Mammary epithelial cell (primary cell): Measurements from ENCODE around the gene HSD17B12.

Experiments used
- CTCF ChIP-seq, 2 donors: IDR thresholded peaks in 1 of 2; conservative IDR thresholded peaks in 1 of 2; 2 replicates each; pipeline ENCODE4 v1.5.1; 2011 to 2012; ENCODE audit warnings: inconsistent platforms in 2 of 2, low read length in 2 of 2, mild to moderate bottlenecking in 2 of 2, control low read depth in 1 of 2, low read depth in 1 of 2; ENCODE audit not compliant: insufficient read depth in 1 of 2; ENCODE audit errors: extremely low read depth in 1 of 2
- EZH2 ChIP-seq: IDR thresholded peaks from 2 replicates; pipeline ENCODE4 v1.6.1; 2012; ENCODE audit warnings: low read length, inconsistent platforms, borderline replicate concordance

DNA sequence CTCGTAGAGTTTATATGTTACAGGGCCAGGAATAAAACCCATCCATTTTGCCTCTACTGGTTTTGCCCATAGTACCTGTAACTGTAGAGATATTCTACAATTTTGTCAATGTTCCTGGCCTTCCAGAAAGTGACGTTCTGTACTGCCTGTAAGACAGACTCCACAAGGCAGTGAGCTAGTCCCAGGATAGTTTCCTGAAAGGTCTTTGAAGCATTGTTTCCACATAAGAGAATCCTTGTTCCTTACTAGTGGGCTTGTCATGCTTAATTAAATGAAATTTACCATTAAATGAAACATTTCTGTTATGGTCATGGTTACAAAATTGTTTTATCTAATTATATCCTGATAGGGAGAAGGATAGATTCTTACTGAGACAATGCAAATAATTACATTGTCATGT, 80.4 kb downstream of the HSD17B12 start:
- TF ChIP-seq CTCF (conservative IDR thresholded peaks at IDR 0.05 in 1 of 2, IDR thresholded peaks at IDR 0.05 in 1 of 2; ENCODE audit: extremely low read depth in 1 of 2, insufficient read depth in 1 of 2, low read depth in 1 of 2, low read length in 2 of 2) (no peak), EZH2 (no peak)
